ENCODE measurements around the gene TENM3.

TENM3 gene

GRCh38 chr4:182644683-182645050 is 401.5 kb downstream of the TENM3 start:
- DNase-seq = no peak

- no peak for DNase-seq
Observed at GRCh38 chr4:182645511-182645910, 402.3 kb downstream of the TENM3 start.

- no peak for DNase-seq
Observed at GRCh38 chr4:182647646-182648300, 404.6 kb downstream of the TENM3 start.

- DNase-seq = no peak
Observed at GRCh38 chr4:182648766-182649165, 405.6 kb downstream of the TENM3 start.

GRCh38 chr4:182649698-182650477 is 406.7 kb downstream of the TENM3 start:
- no peak for DNase-seq

GRCh38 chr4:182653596-182653995 is 410.4 kb downstream of the TENM3 start:
- no peak for DNase-seq

- no peak for DNase-seq
Observed at GRCh38 chr4:182655340-182655739, 412.1 kb downstream of the TENM3 start.

GRCh38 chr4:182662551-182662950 is 419.3 kb downstream of the TENM3 start:
- DNase-seq = no peak

- DNase-seq = no peak
Observed at GRCh38 chr4:182671231-182671630, 428.0 kb downstream of the TENM3 start.

- DNase-seq = no peak
Observed at GRCh38 chr4:182671749-182672148, 428.5 kb downstream of the TENM3 start.

GRCh38 chr4:182678590-182678989 is 435.4 kb downstream of the TENM3 start:
- DNase-seq = no peak

GRCh38 chr4:182679533-182679932 is 436.3 kb downstream of the TENM3 start:
- DNase-seq = no peak

GRCh38 chr4:182680234-182680653 is 437.0 kb downstream of the TENM3 start:
- DNase-seq = no peak

GRCh38 chr4:182683661-182684060 is 440.5 kb downstream of the TENM3 start:
- DNase-seq = no peak

- no peak for DNase-seq
Observed at GRCh38 chr4:182684796-182685195, 441.6 kb downstream of the TENM3 start.

GRCh38 chr4:182688081-182688480 is 444.9 kb downstream of the TENM3 start:
- DNase-seq = no peak

- DNase-seq = no peak
Observed at GRCh38 chr4:182694551-182694950, 451.3 kb downstream of the TENM3 start.

- DNase-seq = no peak
Observed at GRCh38 chr4:182695009-182695408, 451.8 kb downstream of the TENM3 start.

GRCh38 chr4:182695842-182696241 is 452.6 kb downstream of the TENM3 start:
- no peak for DNase-seq

- no peak for DNase-seq
Observed at GRCh38 chr4:182697094-182697493, 453.9 kb downstream of the TENM3 start.

- DNase-seq = no peak
Observed at GRCh38 chr4:182698212-182698611, 455.0 kb downstream of the TENM3 start.

- no peak for DNase-seq
Observed at GRCh38 chr4:182699201-182699600, 456.0 kb downstream of the TENM3 start.

- DNase-seq = no peak
Observed at GRCh38 chr4:182699795-182700194, 456.6 kb downstream of the TENM3 start.

GRCh38 chr4:182700362-182701160 is 457.4 kb downstream of the TENM3 start:
- DNase-seq = no peak

Measured in CD4-positive, alpha-beta T cell treated with Interleukin-17A for 1 hour (primary cell).